ENCODE results near the gene PIK3AP1. TPM values are rescaled to one million over a fixed set of nuclear protein-coding genes. Genes with fewer than 3 reads are reported as not detected.
A peak's percentile ranks its signal among the peaks of the same experiment; 100 is the strongest.

PIK3AP1 gene
- total RNA-seq, 3 donors from 2014 or later, result 9.8 to 26.9 (median 14.2) TPM

- Histone ChIP-seq H3K27ac (no peak overlapping the region), H3K4me1 (no peaks in the 10 kb centered on the region), H3K9me3 (no peaks in the 10 kb centered on the region), H3K36me3 (no peaks in the 10 kb centered on the region), H3K4me3 (no peak overlapping the region), H3K27me3 (no peaks in the 10 kb centered on the region)
- TF ChIP-seq CTCF (IDR thresholded peaks at IDR 0.05), result no peak
- no peak for TF ChIP-seq POLR2AphosphoS5 (IDR thresholded peaks at IDR 0.05)
- no peak for TF ChIP-seq POLR2A (IDR thresholded peaks at IDR 0.05)
- no peak for DNase-seq (ENCODE audit: low spot score in 2 of 2)
- intact Hi-C loops (cut with DNase I; ENCODE audit: low total_unique reads), result no loop called here
These were observed 74.0 kb downstream of the PIK3AP1 start for GRCh38 chr10:96646301-96646700.

GRCh38 chr10:96645191-96645721 lies 75.1 kb downstream of the PIK3AP1 start:
- TF ChIP-seq POLR2A (IDR thresholded peaks at IDR 0.05) (no peak), POLR2AphosphoS5 (IDR thresholded peaks at IDR 0.05) (no peak), CTCF (IDR thresholded peaks at IDR 0.05) (no peak)
- intact Hi-C loops (cut with DNase I; ENCODE audit: low total_unique reads), result no loop called here
- no peaks in the 10 kb centered on the region for H3K9me3 ChIP-seq
- H3K27ac ChIP-seq, result no peak overlapping the region
- no peak for DNase-seq (ENCODE audit: low spot score in 2 of 2)
- no peaks in the 10 kb centered on the region for H3K4me1 ChIP-seq
- no peaks in the 10 kb centered on the region for H3K36me3 ChIP-seq
- no peak overlapping the region for H3K4me3 ChIP-seq
- H3K27me3 ChIP-seq, result no peaks in the 10 kb centered on the region

- Histone ChIP-seq H3K27ac (no peak overlapping the region), H3K4me1 (no peaks in the 10 kb centered on the region), H3K27me3 (no peaks in the 10 kb centered on the region), H3K9me3 (no peaks in the 10 kb centered on the region), H3K4me3 (no peak overlapping the region), H3K36me3 (no peaks in the 10 kb centered on the region)
- no peak for TF ChIP-seq POLR2AphosphoS5 (IDR thresholded peaks at IDR 0.05)
- no peak for TF ChIP-seq CTCF (IDR thresholded peaks at IDR 0.05)
- TF ChIP-seq POLR2A (IDR thresholded peaks at IDR 0.05), result no peak
- DNase-seq (ENCODE audit: low spot score in 2 of 2), result no peak
- intact Hi-C loops (cut with DNase I; ENCODE audit: low total_unique reads), result no loop called here
These were observed 76.4 kb downstream of the PIK3AP1 start for GRCh38 chr10:96643920-96644319.

GRCh38 chr10:96642973-96643372 lies 77.3 kb downstream of the PIK3AP1 start:
- TF ChIP-seq POLR2AphosphoS5 (IDR thresholded peaks at IDR 0.05), result no peak
- peak in 2 of 3 donors; percentile 21 to 23 for TF ChIP-seq CTCF (IDR thresholded peaks at IDR 0.05)
- Histone ChIP-seq H3K9me3 (no peaks in the 10 kb centered on the region), H3K4me3 (no peak overlapping the region), H3K27ac (no peak overlapping the region), H3K27me3 (no peaks in the 10 kb centered on the region), H3K4me1 (no peaks in the 10 kb centered on the region), H3K36me3 (no peaks in the 10 kb centered on the region)
- intact Hi-C loops (cut with DNase I; ENCODE audit: low total_unique reads), result no loop called here
- DNase-seq (ENCODE audit: low spot score in 2 of 2), result no peak

GRCh38 chr10:96642530-96642929 lies 77.8 kb downstream of the PIK3AP1 start:
- Histone ChIP-seq H3K4me3 (no peak overlapping the region), H3K9me3 (no peaks in the 10 kb centered on the region), H3K36me3 (no peaks in the 10 kb centered on the region), H3K27ac (no peak overlapping the region), H3K27me3 (no peaks in the 10 kb centered on the region), H3K4me1 (no peaks in the 10 kb centered on the region)
- no peak for TF ChIP-seq POLR2A (IDR thresholded peaks at IDR 0.05)
- TF ChIP-seq CTCF (IDR thresholded peaks at IDR 0.05), result no peak
- TF ChIP-seq POLR2AphosphoS5 (IDR thresholded peaks at IDR 0.05), result no peak
- no peak for DNase-seq (ENCODE audit: low spot score in 2 of 2)
- intact Hi-C loops (cut with DNase I; ENCODE audit: low total_unique reads), result no loop called here
